Keratinocyte (primary cell): ENCODE results near the gene PCGF3. TPM values are rescaled to one million over a fixed set of nuclear protein-coding genes. Genes with fewer than 3 reads are reported as not detected.

Experiments used
- DNase-seq: peaks from one replicate; pipeline ENCODE4 v3.0.0-alpha.2; 2011; ENCODE audit warnings: low read depth, missing footprints, low spot score
- FAIRE-seq: peaks from 2 replicates; lab custom pipeline; 2011; peaks lifted over from hg19 to GRCh38; lab: Jason Lieb, UNC
- H2AFZ ChIP-seq: 2 replicates; pipeline ENCODE4 v1.6.0; 2012; ENCODE audit warnings: low read length, control low read depth, inconsistent platforms; ENCODE audit not compliant: control insufficient read depth
- H3K27ac ChIP-seq: 2 replicates; pipeline ENCODE4 v1.5.1; 2011; ENCODE audit warnings: low read length; ENCODE audit not compliant: control insufficient read depth, insufficient read depth
- H3K27me3 ChIP-seq: 3 replicates; pipeline ENCODE4 v1.6.0; 2011; ENCODE audit warnings: low read length; ENCODE audit not compliant: control insufficient read depth, insufficient read depth; ENCODE audit errors: extremely low read depth
- H3K36me3 ChIP-seq, 2 experiments: 2 replicates in 1 of 2; 3 replicates in 1 of 2; pipeline ENCODE4 v1.5.1; 2011; ENCODE audit warnings: low read length in 2 of 2, mild to moderate bottlenecking in 1 of 2; ENCODE audit not compliant: control insufficient read depth in 2 of 2, insufficient read depth in 2 of 2; ENCODE audit errors: extremely low read depth in 1 of 2
- H3K4me1 ChIP-seq: 3 replicates; pipeline ENCODE4 v1.5.1; 2011; ENCODE audit warnings: low read length; ENCODE audit not compliant: control insufficient read depth, insufficient read depth; ENCODE audit errors: extremely low read depth
- H3K4me2 ChIP-seq: 3 replicates; pipeline ENCODE4 v1.6.0; 2011; ENCODE audit warnings: low read depth, low read length; ENCODE audit not compliant: control insufficient read depth, insufficient read depth; ENCODE audit errors: extremely low read depth
- H3K4me3 ChIP-seq, 3 experiments: fragments of 200-600 bp in 1 of 3; sonication (generic) in 1 of 3; 2 replicates in 2 of 3; 3 replicates in 1 of 3; pipeline ENCODE4 v1.5.1; 2011 to 2016; ENCODE audit warnings: low read length in 3 of 3, mild to moderate bottlenecking in 3 of 3, control low read depth in 2 of 3, inconsistent platforms in 1 of 3, low read depth in 1 of 3, mixed read lengths in 1 of 3, mixed run types in 1 of 3, moderate library complexity in 1 of 3; ENCODE audit not compliant: control insufficient read depth in 2 of 3, insufficient read depth in 2 of 3; ENCODE audit errors: extremely low read depth in 1 of 3
- H3K79me2 ChIP-seq: 2 replicates; pipeline ENCODE4 v1.6.0; 2012; ENCODE audit warnings: low read length; ENCODE audit not compliant: control insufficient read depth, insufficient read depth
- H3K9ac ChIP-seq: 3 replicates; pipeline ENCODE4 v1.6.0; 2011; ENCODE audit warnings: low read length; ENCODE audit not compliant: control insufficient read depth, insufficient read depth; ENCODE audit errors: extremely low read depth
- H3K9me1 ChIP-seq: 3 replicates; pipeline ENCODE4 v1.6.0; 2011; ENCODE audit warnings: low read length; ENCODE audit not compliant: control insufficient read depth, insufficient read depth; ENCODE audit errors: extremely low read depth
- H3K9me3 ChIP-seq: 2 replicates; pipeline ENCODE4 v1.5.1; 2012; ENCODE audit warnings: low read depth, low read length; ENCODE audit not compliant: control insufficient read depth
- H4K20me1 ChIP-seq: 3 replicates; pipeline ENCODE4 v1.6.0; 2011; ENCODE audit warnings: low read length; ENCODE audit not compliant: control insufficient read depth, insufficient read depth; ENCODE audit errors: extremely low read depth
- CTCF ChIP-seq, 3 experiments: IDR thresholded peaks in 1 of 3; conservative IDR thresholded peaks in 1 of 3; optimal IDR thresholded peaks in 1 of 3; 2 replicates in 2 of 3; 3 replicates in 1 of 3; pipeline versions ENCODE3 to v1.5.1; 2011; ENCODE audit warnings: low read length in 3 of 3, mild to moderate bottlenecking in 3 of 3, moderate library complexity in 2 of 3, control low read depth in 1 of 3, inconsistent platforms in 1 of 3; ENCODE audit not compliant: insufficient read depth in 2 of 3; ENCODE audit errors: extremely low read depth in 1 of 3
- EZH2 ChIP-seq: IDR thresholded peaks from one replicate; pipeline ENCODE4 v1.6.1; 2012; ENCODE audit warnings: inconsistent platforms, mild to moderate bottlenecking, low read length, moderate library complexity
- dilution Hi-C: fragments of 300-500 bp; cut with MboI; formaldehyde crosslinking; loops from one replicate; pipeline ENCODE4 v1.7.0; 2020; ENCODE audit warnings: low sequenced_read_pairs; ENCODE audit not compliant: extremely low pct_ligation_motif_present
- polyA plus RNA-seq, 5 experiments: library from polyadenylated mRNA; depleted of rRNA in 3 of 5; stranded (reverse) in 3 of 5; stranded (forward) in 1 of 5; unstranded in 1 of 5; fragments of >200 nt; gene quantifications; 1 replicate in 1 of 5; 2 replicates in 3 of 5; 3 replicates in 1 of 5; pipeline versions ENCODE4 v1.2.1 to v1.2.3, GENCODE V29; 2011 to 2012; ENCODE audit warnings: missing spikeins in 2 of 5, low read depth in 1 of 5, low replicate concordance in 1 of 5

Gene PCGF3
- polyA plus RNA-seq, 1 donor (not counting 4 experiments of a cell fraction or from before 2014, with no cell fraction given), result 40.1 TPM

GRCh38 chr4:726838-727237 is 21.2 kb downstream of the PCGF3 start:
- peaks cover 2% of the 10 kb centered on the region for H3K9me1 ChIP-seq
- dilution Hi-C loops, result no loop called here
- DNase-seq (no peak), FAIRE-seq (no peak)
- no peak overlapping the region for H3K4me2 ChIP-seq
- H3K79me2 ChIP-seq, result peaks cover 65% of the 10 kb centered on the region
- peaks cover 4 to 16% of the 10 kb centered on the region in 2 experiments for H3K36me3 ChIP-seq
- no peaks in the 10 kb centered on the region for H3K27me3 ChIP-seq
- H3K4me3 ChIP-seq, result no peak overlapping the region
- no peak overlapping the region for H3K27ac ChIP-seq
- H3K9ac ChIP-seq, result no peak overlapping the region
- TF ChIP-seq CTCF (optimal IDR thresholded peaks at IDR 0.05 in 1 of 3, IDR thresholded peaks at IDR 0.05 in 1 of 3, conservative IDR thresholded peaks at IDR 0.05 in 1 of 3; ENCODE audit: extremely low read depth in 1 of 3, insufficient read depth in 2 of 3, low read length in 3 of 3) (no peak), EZH2 (no peak)
- no peak overlapping the region for H2AFZ ChIP-seq
- H3K9me3 ChIP-seq, result no peaks in the 10 kb centered on the region
- H4K20me1 ChIP-seq, result peaks cover 5% of the 10 kb centered on the region
- peaks cover 2% of the 10 kb centered on the region for H3K4me1 ChIP-seq

GRCh38 chr4:727576-727975 is 21.9 kb downstream of the PCGF3 start:
- Histone ChIP-seq H2AFZ (no peak overlapping the region), H3K79me2 (peaks cover 60% of the 10 kb centered on the region), H3K27ac (no peak overlapping the region), H3K4me2 (no peak overlapping the region), H3K9me3 (no peaks in the 10 kb centered on the region), H3K27me3 (no peaks in the 10 kb centered on the region), H3K4me1 (no peaks in the 10 kb centered on the region), H3K4me3 (no peak overlapping the region), H3K9ac (no peak overlapping the region), H3K36me3 (peaks cover 0 to 19% of the 10 kb centered on the region in 2 experiments), H4K20me1 (peaks cover 2% of the 10 kb centered on the region), H3K9me1 (peaks cover 2% of the 10 kb centered on the region)
- TF ChIP-seq EZH2 (no peak), CTCF (optimal IDR thresholded peaks at IDR 0.05 in 1 of 3, IDR thresholded peaks at IDR 0.05 in 1 of 3, conservative IDR thresholded peaks at IDR 0.05 in 1 of 3; ENCODE audit: extremely low read depth in 1 of 3, insufficient read depth in 2 of 3, low read length in 3 of 3) (no peak)
- FAIRE-seq, result no peak
- dilution Hi-C loops, result no loop called here
- DNase-seq, result no peak
